ENCODE measurements around the gene SUSD2.
A peak's percentile ranks its signal among the peaks of the same experiment; 100 is the strongest.

DNA sequence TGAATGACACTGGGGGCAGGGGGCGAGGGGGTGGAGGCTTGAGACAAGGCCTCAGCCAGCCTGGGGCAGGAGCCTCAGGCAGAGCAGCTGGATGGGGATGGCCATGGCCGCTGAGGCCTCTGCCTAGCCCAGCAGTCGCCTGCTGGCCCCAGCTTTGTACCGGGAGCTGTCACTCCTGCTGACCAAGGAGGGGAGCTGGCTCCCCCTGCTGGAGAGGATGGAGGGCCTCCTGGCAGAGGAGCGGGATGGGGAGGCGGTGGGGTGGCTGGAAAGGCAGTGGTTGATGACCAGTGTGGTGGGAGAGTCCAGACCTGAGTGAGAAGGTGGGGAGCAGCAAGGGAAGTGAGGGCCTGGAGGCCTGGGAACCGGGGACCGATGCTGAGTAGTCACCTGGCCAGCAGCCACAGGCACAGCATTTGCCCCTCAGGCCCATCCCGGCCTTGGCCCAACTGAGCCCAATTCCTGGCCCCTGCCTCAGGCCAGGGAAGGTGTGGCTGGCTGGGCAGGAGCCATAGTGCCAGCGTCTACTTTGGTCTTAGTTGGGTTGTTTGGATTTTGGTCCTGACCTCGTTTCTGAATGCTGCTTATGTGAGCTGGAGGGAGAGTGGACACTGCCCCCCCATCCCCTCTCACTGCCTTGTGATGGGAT lies 6.0 kb upstream of the SUSD2 start:
- TF ChIP-seq, protein P1, sequence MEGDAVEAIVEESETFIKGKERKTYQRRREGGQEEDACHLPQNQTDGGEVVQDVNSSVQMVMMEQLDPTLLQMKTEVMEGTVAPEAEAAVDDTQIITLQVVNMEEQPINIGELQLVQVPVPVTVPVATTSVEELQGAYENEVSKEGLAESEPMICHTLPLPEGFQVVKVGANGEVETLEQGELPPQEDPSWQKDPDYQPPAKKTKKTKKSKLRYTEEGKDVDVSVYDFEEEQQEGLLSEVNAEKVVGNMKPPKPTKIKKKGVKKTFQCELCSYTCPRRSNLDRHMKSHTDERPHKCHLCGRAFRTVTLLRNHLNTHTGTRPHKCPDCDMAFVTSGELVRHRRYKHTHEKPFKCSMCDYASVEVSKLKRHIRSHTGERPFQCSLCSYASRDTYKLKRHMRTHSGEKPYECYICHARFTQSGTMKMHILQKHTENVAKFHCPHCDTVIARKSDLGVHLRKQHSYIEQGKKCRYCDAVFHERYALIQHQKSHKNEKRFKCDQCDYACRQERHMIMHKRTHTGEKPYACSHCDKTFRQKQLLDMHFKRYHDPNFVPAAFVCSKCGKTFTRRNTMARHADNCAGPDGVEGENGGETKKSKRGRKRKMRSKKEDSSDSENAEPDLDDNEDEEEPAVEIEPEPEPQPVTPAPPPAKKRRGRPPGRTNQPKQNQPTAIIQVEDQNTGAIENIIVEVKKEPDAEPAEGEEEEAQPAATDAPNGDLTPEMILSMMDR (IDR thresholded peaks at IDR 0.05; ENCODE audit: low read depth, low read length, poor library complexity, severe bottlenecking), result peak; percentile 90
- no peak for TF ChIP-seq EZH2phosphoT487 (IDR thresholded peaks at IDR 0.05; ENCODE audit: borderline replicate concordance, low read length)
